ENCODE data around the gene FEV. TPM values are rescaled to one million over a fixed set of nuclear protein-coding genes. Genes with fewer than 3 reads are reported as not detected.

Gene FEV
- total RNA-seq, 5 donors from 2014 or later (not counting 1 experiment from before 2014, with no cell fraction given), result not detected

GRCh38 chr2:218961651-218962570 is 23.1 kb downstream of the FEV start:
- H3K36me3 Mint-ChIP-seq, result no peaks in the 10 kb centered on the region
- Histone ChIP-seq H3K36me3 (ENCODE audit: control insufficient read depth in 2 of 2, extremely low read depth in 1 of 2, insufficient read depth in 1 of 2, low read length in 1 of 2) (no peaks in the 10 kb centered on the region), H3K9me3 (no peaks in the 10 kb centered on the region), H3K4me1 (ENCODE audit: control insufficient read depth in 1 of 2, extremely low read depth in 1 of 2, insufficient read depth in 2 of 2, low read length in 2 of 2) (peaks cover 0 to 36% of the 10 kb centered on the region in 2 experiments), H3K27me3 (replicated peaks in 1 of 2; ENCODE audit: control insufficient read depth in 2 of 2, extremely low read depth in 1 of 2, insufficient read depth in 2 of 2, low read length in 1 of 2) (peaks cover 24 to 72% of the 10 kb centered on the region in 2 experiments), H3K27ac (ENCODE audit: low read length) (no peak overlapping the region), H3K4me3 (ENCODE audit: control insufficient read depth in 1 of 2, extremely low read depth in 1 of 2, low read length in 1 of 2) (no peak overlapping the region)
- peaks cover 0 to 4% (median 0%) of the 10 kb centered on the region in 3 donors for H3K9me3 Mint-ChIP-seq
- ATAC-seq (replicated peaks in 1 of 4) (no peak), DNase-seq (peak in 1 of 35 experiments; percentile 34)
- H3K4me3 Mint-ChIP-seq, result peak overlapping the region in 1 of 3 donors; percentile 64
- peaks cover 11 to 28% (median 18%) of the 10 kb centered on the region in 3 donors for H3K4me1 Mint-ChIP-seq
- ChIA-PET POLR2A (no interaction called here), CTCF (interaction anchor here (0.6 to 1.1 kb wide), 4 partner anchors 9 to 681 kb away, joined by 4 to 6 read pairs (median 4); no protein-coding TSS in a partner anchor)
- H3K27ac Mint-ChIP-seq, result no peak overlapping the region
- H3K27me3 Mint-ChIP-seq, result peaks cover 59 to 85% of the 10 kb centered on the region in 2 donors
- WGBS (ENCODE audit: insufficient coverage), result 9% methylated on average over 14 of the region's 34 CpGs

DNA sequence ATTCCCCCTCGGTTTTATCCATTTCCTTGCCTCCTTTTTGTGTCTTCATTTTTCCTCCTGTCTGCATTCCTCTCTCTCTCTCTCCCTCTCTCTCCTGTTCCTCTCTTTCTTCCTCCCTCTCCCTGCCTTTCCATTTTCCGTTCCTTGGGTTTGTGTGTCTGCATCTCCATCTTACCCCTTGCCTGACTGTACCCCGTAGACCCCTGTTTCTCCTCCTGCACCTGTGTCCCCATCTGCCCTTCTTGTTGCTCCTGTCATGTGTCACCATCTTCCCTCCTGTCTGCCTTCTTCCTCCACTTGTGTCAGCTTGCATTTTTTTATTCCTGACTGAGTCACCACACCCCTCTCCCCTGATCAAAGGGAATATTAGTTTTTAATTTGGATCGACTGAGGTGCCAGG is 23.8 kb downstream of the FEV start:
- H3K4me3 Mint-ChIP-seq, result peak overlapping the region in 2 of 3 donors; percentile 49 to 64
- H3K9me3 Mint-ChIP-seq, result peaks cover 0 to 4% (median 0%) of the 10 kb centered on the region in 3 donors
- H3K27me3 ChIP-seq (replicated peaks in 1 of 2; ENCODE audit: control insufficient read depth in 2 of 2, extremely low read depth in 1 of 2, insufficient read depth in 2 of 2, low read length in 1 of 2), result peaks cover 24 to 72% of the 10 kb centered on the region in 2 experiments

DNA sequence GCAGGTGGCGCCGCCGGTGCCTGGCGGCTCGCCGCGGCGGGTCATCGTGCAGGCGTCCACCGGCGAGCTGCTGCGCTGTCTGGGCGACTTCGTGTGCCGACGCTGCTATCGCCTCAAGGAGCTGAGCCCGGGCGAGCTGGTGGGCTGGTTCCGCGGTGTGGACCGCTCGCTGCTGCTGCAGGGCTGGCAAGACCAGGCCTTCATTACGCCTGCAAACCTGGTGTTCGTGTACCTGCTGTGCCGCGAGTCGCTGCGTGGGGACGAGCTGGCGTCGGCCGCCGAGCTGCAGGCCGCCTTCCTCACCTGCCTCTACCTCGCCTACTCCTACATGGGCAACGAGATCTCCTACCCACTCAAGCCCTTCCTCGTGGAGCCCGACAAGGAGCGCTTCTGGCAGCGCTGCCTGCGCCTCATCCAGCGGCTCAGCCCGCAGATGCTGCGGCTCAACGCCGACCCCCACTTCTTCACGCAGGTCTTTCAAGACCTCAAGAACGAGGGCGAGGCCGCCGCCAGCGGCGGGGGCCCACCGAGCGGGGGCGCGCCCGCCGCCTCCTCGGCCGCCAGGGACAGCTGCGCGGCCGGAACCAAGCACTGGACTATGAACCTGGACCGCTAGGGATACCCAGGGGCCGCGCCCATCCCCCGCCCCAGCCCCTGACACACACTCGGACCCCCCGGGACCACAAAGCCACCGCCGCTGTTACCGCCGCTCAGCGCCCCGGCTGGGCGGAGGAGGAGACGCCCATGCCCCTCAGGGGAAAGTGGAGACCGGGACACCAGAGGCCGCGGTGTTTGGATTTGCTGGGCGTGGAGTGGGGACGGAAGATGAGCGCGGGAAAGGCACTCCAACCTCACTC is 24.4 kb downstream of the FEV start:
- CTCF ChIA-PET, result no interaction called here
- Mint-ChIP-seq H3K4me3 (peak overlapping the region; percentile 44 to 64 (median 58)), H3K36me3 (no peaks in the 10 kb centered on the region), H3K4me1 (peaks cover 11 to 28% (median 18%) of the 10 kb centered on the region in 3 donors), H3K9me3 (peaks cover 0 to 4% (median 0%) of the 10 kb centered on the region in 3 donors), H3K27ac (no peak overlapping the region), H3K27me3 (peaks cover 59 to 82% of the 10 kb centered on the region in 2 donors)
- Histone ChIP-seq H3K27me3 (replicated peaks in 1 of 2; ENCODE audit: control insufficient read depth in 2 of 2, extremely low read depth in 1 of 2, insufficient read depth in 2 of 2, low read length in 1 of 2) (peaks cover 24 to 72% of the 10 kb centered on the region in 2 experiments), H3K4me1 (ENCODE audit: control insufficient read depth in 1 of 2, extremely low read depth in 1 of 2, insufficient read depth in 2 of 2, low read length in 2 of 2) (peaks cover 0 to 36% of the 10 kb centered on the region in 2 experiments), H3K4me3 (ENCODE audit: control insufficient read depth in 1 of 2, extremely low read depth in 1 of 2, low read length in 1 of 2) (no peak overlapping the region), H3K36me3 (ENCODE audit: control insufficient read depth in 2 of 2, extremely low read depth in 1 of 2, insufficient read depth in 1 of 2, low read length in 1 of 2) (no peaks in the 10 kb centered on the region), H3K9me3 (no peaks in the 10 kb centered on the region), H3K27ac (ENCODE audit: low read length) (no peak overlapping the region)
- WGBS (ENCODE audit: insufficient coverage), result 6% methylated on average over 71 of the region's 87 CpGs
- POLR2A ChIA-PET, result interaction anchor here in 1 of 2 donors (0.5 kb wide), 1 partner anchor 9 kb away, joined by 4 read pairs; no protein-coding TSS in a partner anchor
- DNase-seq (peak in 1 of 35 experiments; percentile 14), ATAC-seq (replicated peaks in 1 of 4) (no peak)

More for the DNA sequence above, 23.8 kb downstream of the FEV start:
- no peak overlapping the region for H3K27ac Mint-ChIP-seq
- H3K27me3 Mint-ChIP-seq, result peaks cover 62 to 82% of the 10 kb centered on the region in 2 donors
- ChIA-PET POLR2A (no interaction called here), CTCF (interaction anchor here in 1 of 2 donors (0.6 kb wide), 1 partner anchor 9 kb away, joined by 4 read pairs; no protein-coding TSS in a partner anchor)
- Histone ChIP-seq H3K36me3 (ENCODE audit: control insufficient read depth in 2 of 2, extremely low read depth in 1 of 2, insufficient read depth in 1 of 2, low read length in 1 of 2) (no peaks in the 10 kb centered on the region), H3K4me3 (ENCODE audit: control insufficient read depth in 1 of 2, extremely low read depth in 1 of 2, low read length in 1 of 2) (no peak overlapping the region), H3K9me3 (no peaks in the 10 kb centered on the region), H3K27ac (ENCODE audit: low read length) (no peak overlapping the region), H3K4me1 (ENCODE audit: control insufficient read depth in 1 of 2, extremely low read depth in 1 of 2, insufficient read depth in 2 of 2, low read length in 2 of 2) (peaks cover 0 to 36% of the 10 kb centered on the region in 2 experiments)
- 11% methylated on average over 3 of the region's 4 CpGs for WGBS (ENCODE audit: insufficient coverage)
- H3K4me1 Mint-ChIP-seq, result peaks cover 11 to 28% (median 18%) of the 10 kb centered on the region in 3 donors
- no peak for DNase-seq
- H3K36me3 Mint-ChIP-seq, result no peaks in the 10 kb centered on the region
- no peak for ATAC-seq (replicated peaks in 1 of 4)

DNA sequence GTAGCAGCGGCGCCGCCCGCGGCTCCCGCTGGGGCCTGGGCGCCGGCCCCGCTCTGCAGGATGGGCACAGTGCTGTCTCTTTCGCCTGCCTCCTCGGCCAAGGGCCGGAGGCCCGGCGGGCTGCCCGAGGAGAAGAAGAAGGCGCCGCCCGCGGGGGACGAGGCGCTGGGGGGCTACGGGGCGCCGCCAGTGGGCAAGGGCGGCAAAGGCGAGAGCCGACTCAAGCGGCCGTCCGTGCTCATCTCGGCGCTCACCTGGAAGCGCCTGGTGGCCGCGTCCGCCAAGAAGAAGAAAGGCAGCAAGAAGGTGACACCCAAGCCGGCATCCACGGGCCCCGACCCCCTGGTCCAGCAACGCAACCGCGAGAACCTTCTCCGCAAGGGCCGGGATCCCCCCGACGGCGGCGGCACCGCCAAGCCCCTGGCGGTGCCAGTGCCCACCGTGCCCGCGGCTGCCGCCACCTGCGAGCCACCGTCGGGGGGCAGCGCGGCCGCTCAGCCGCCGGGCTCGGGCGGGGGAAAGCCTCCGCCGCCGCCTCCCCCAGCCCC is 25.1 kb downstream of the FEV start:
- H3K4me1 Mint-ChIP-seq, result peaks cover 11 to 28% (median 18%) of the 10 kb centered on the region in 3 donors

GRCh38 chr2:218959141-218959731 is 25.7 kb downstream of the FEV start, which contains the start of gene CDK5R2:
Gene CDK5R2, plus strand, starts transcription at chr2:218959666. Its CDS starts 155 bp downstream, at chr2:218959821.
- Mint-ChIP-seq H3K27ac (no peak within 1 kb of the TSS), H3K36me3 (no peaks in the 10 kb centered on the region), H3K4me3 (peak within 1 kb of the TSS; percentile 58 to 68 (median 59)), H3K9me3 (peaks cover 0 to 4% (median 0%) of the 10 kb centered on the region in 3 donors), H3K27me3 (peaks cover 63 to 81% of the 10 kb centered on the region in 2 donors), H3K4me1 (peaks cover 11 to 28% (median 18%) of the 10 kb centered on the region in 3 donors)
- Histone ChIP-seq H3K36me3 (ENCODE audit: control insufficient read depth in 2 of 2, extremely low read depth in 1 of 2, insufficient read depth in 1 of 2, low read length in 1 of 2) (no peaks in the 10 kb centered on the region), H3K9me3 (no peaks in the 10 kb centered on the region), H3K4me3 (ENCODE audit: control insufficient read depth in 1 of 2, extremely low read depth in 1 of 2, low read length in 1 of 2) (peak within 1 kb of the TSS in 1 of 2 donors; percentile 15), H3K27ac (ENCODE audit: low read length) (no peak within 1 kb of the TSS), H3K4me1 (ENCODE audit: control insufficient read depth in 1 of 2, extremely low read depth in 1 of 2, insufficient read depth in 2 of 2, low read length in 2 of 2) (peaks cover 0 to 36% of the 10 kb centered on the region in 2 experiments), H3K27me3 (replicated peaks in 1 of 2; ENCODE audit: control insufficient read depth in 2 of 2, extremely low read depth in 1 of 2, insufficient read depth in 2 of 2, low read length in 1 of 2) (peaks cover 19 to 68% of the 10 kb centered on the region in 2 experiments)
- CTCF ChIA-PET, result interaction anchor here (0.6 to 0.7 kb wide), 3 partner anchors 14 to 61 kb away, joined by 3 to 15 read pairs (median 4); no protein-coding TSS in a partner anchor
- POLR2A ChIA-PET, result no interaction called here
- DNase-seq (peak in 30 of 35 experiments; percentile 24 to 72 (median 40)), ATAC-seq (replicated peaks in 1 of 4) (peak; percentile 73 to 88 (median 80))
- WGBS (ENCODE audit: insufficient coverage), result 0% methylated on average over 21 of the region's 37 CpGs

More for the DNA sequence above, 25.1 kb downstream of the FEV start:
- DNase-seq (no peak), ATAC-seq (replicated peaks in 1 of 4) (peak in 1 of 4 experiments; percentile 5)
- peaks cover 24 to 69% of the 10 kb centered on the region in 2 experiments for H3K27me3 ChIP-seq (replicated peaks in 1 of 2; ENCODE audit: control insufficient read depth in 2 of 2, extremely low read depth in 1 of 2, insufficient read depth in 2 of 2, low read length in 1 of 2)
- POLR2A ChIA-PET, result interaction anchor here in 1 of 2 donors (0.5 kb wide), 1 partner anchor 8 kb away, joined by 4 read pairs; no protein-coding TSS in a partner anchor
- no peaks in the 10 kb centered on the region for H3K36me3 Mint-ChIP-seq
- CTCF ChIA-PET, result interaction anchor here (0.6 to 0.7 kb wide), 2 partner anchors 15 to 62 kb away, joined by 3 to 15 read pairs; no protein-coding TSS in a partner anchor
- H3K4me3 Mint-ChIP-seq, result peak overlapping the region in 1 of 3 donors; percentile 68
- H3K36me3 ChIP-seq (ENCODE audit: control insufficient read depth in 2 of 2, extremely low read depth in 1 of 2, insufficient read depth in 1 of 2, low read length in 1 of 2), result no peaks in the 10 kb centered on the region
- H3K9me3 Mint-ChIP-seq, result peaks cover 0 to 4% (median 0%) of the 10 kb centered on the region in 3 donors
- H3K4me3 ChIP-seq (ENCODE audit: control insufficient read depth in 1 of 2, extremely low read depth in 1 of 2, low read length in 1 of 2), result peak overlapping the region in 1 of 2 donors; percentile 15
- H3K27me3 Mint-ChIP-seq, result peaks cover 61 to 81% of the 10 kb centered on the region in 2 donors
- H3K9me3 ChIP-seq, result no peaks in the 10 kb centered on the region
- H3K4me1 ChIP-seq (ENCODE audit: control insufficient read depth in 1 of 2, extremely low read depth in 1 of 2, insufficient read depth in 2 of 2, low read length in 2 of 2), result peaks cover 0 to 36% of the 10 kb centered on the region in 2 experiments
- WGBS (ENCODE audit: insufficient coverage), result 4% methylated on average over 67 of the region's 67 CpGs
- H3K27ac ChIP-seq (ENCODE audit: low read length), result no peak overlapping the region
- no peak overlapping the region for H3K27ac Mint-ChIP-seq
